Activated CD4-positive, alpha-beta T cell treated with anti-CD3 and anti-CD28 coated beads, Interleukin-2, amount 10 ng/mL, durations not matched to agents 7 days and 5 days (primary cell): Measurements from ENCODE around the gene PLD3. TPM values are rescaled to one million over a fixed set of nuclear protein-coding genes. Genes with fewer than 3 reads are reported as not detected.

ENCODE experiments used
- CTCF ChIA-PET: fragments of 350-600 bp; sonication (Branson Sonifier 250); formaldehyde crosslinking; loops from one replicate; lab custom pipeline; 2021; ENCODE audit warnings: antibody characterized with exemption; lab: Charles Lee
- POLR2A ChIA-PET: fragments of 350-600 bp; sonication (Branson Sonifier 250); formaldehyde crosslinking; loops from one replicate; lab custom pipeline; 2021; ENCODE audit warnings: antibody characterized with exemption; lab: Charles Lee
- DNase-seq: peaks from one replicate; pipeline ENCODE4 v3.0.0-alpha.2; 2020
- H3K27ac Mint-ChIP-seq: one replicate; pipeline ENCODE4 v1.8.0; 2021; ENCODE audit warnings: mild to moderate bottlenecking, moderate library complexity, mixed read lengths
- H3K27me3 Mint-ChIP-seq: one replicate; pipeline ENCODE4 v1.8.0; 2021; ENCODE audit warnings: mixed read lengths
- H3K36me3 Mint-ChIP-seq: one replicate; pipeline ENCODE4 v1.8.0; 2021; ENCODE audit warnings: low read depth, mixed read lengths
- H3K4me1 Mint-ChIP-seq: one replicate; pipeline ENCODE4 v1.8.0; 2021; ENCODE audit warnings: mixed read lengths
- H3K4me3 Mint-ChIP-seq: one replicate; pipeline ENCODE4 v1.8.0; 2021; ENCODE audit warnings: mild to moderate bottlenecking, moderate library complexity, mixed read lengths
- H3K9me3 Mint-ChIP-seq: one replicate; pipeline ENCODE4 v1.8.0; 2021; ENCODE audit warnings: mixed read lengths
- total RNA-seq, 2 experiments: library from RNA; stranded (reverse); gene quantifications; one replicate each; pipeline ENCODE4 v1.2.3, GENCODE V29; 2021

The PLD3 gene
- total RNA-seq, 2 experiments from 2014 or later: 70.8 to 73.7 TPM

DNA sequence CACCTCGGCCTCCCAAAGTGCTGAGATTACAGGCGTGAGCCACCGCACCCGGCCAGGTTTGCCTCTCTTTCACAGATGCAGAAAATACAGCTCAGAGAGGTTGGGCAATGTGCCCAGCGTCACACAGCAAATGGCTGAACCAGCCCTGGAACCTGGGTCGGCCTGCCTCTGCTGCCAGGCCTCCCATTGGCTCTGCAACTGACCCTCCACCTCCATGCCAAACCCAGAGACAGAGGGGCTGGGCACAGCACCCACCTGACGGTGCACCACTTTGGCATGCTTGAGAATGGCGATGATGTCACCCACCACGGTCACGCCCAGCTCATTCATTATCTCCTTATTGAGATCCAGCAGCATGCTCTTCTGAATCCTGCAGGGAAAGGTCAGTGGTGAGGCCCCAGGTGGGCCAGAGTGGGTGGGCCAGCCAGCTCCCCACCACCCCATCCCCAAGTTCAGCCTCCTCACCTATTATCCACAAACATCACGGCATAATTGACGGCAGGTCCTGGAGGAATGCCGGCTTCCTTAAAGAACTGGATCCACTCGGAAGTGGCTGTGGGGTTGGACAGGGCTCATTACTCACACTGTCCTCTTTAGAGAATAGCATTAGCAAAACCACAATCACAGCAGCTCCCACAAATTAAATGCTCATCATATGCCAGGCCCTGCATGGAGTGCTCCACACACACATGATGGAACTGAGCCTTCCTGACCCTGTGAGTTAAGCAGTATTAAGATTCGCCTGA lies 12.5 kb upstream of the PLD3 start:
- Mint-ChIP-seq H3K9me3 (no peaks in the 10 kb centered on the region), H3K4me1 (no peaks in the 10 kb centered on the region), H3K4me3 (no peak overlapping the region), H3K36me3 (peaks cover 24% of the 10 kb centered on the region), H3K27ac (no peak overlapping the region), H3K27me3 (no peaks in the 10 kb centered on the region)
- ChIA-PET CTCF (interaction anchor here (1.6 kb wide), 1 partner anchor 128 kb away, joined by 3 read pairs; no protein-coding TSS in a partner anchor), POLR2A (no interaction called here)
- no peak for DNase-seq

DNA sequence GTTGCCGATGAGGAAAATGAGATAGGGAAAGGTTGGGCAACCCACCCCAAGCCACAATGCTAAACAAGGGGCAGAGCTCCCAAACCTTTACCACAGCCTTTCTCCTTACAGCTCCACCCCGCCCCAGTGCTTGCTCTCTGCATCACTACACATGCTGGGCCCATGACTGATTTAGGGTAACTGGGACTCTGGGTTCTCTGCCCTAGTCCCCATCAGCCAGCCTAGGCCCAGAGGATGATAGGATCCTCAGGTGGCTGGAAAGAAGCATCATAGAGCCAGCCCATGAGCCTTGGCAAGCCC lies 11.9 kb upstream of the PLD3 start:
- Mint-ChIP-seq H3K27me3 (no peaks in the 10 kb centered on the region), H3K27ac (no peak overlapping the region), H3K9me3 (no peaks in the 10 kb centered on the region), H3K36me3 (peaks cover 22% of the 10 kb centered on the region), H3K4me1 (no peaks in the 10 kb centered on the region), H3K4me3 (no peak overlapping the region)
- POLR2A ChIA-PET: no interaction called here
- no peak for DNase-seq
- CTCF ChIA-PET: interaction anchor here (1.6 kb wide), 1 partner anchor 128 kb away, joined by 3 read pairs; no protein-coding TSS in a partner anchor

DNA sequence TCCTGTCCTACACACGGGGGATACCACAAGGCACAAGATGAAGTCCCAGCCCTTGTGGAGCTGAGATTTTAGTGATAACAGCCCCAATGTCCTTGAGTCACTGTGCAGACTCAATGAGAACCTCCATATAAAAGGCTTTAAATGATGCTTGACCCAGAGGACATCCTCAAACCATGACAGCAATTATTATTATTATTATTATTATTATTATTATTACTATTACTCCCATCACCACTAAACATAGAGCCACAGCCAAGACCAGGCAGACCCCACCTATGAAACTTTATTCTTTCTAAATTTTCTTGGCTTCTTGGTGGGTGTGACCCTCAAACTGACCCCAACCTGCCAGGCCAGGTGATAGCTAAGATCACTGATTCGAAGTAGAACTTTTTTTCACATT lies 11.4 kb upstream of the PLD3 start:
- H3K36me3 Mint-ChIP-seq: peaks cover 21% of the 10 kb centered on the region
- no peak overlapping the region for H3K27ac Mint-ChIP-seq
- no peaks in the 10 kb centered on the region for H3K9me3 Mint-ChIP-seq
- POLR2A ChIA-PET: no interaction called here
- H3K4me1 Mint-ChIP-seq: no peaks in the 10 kb centered on the region
- DNase-seq: no peak
- no peak overlapping the region for H3K4me3 Mint-ChIP-seq
- no peaks in the 10 kb centered on the region for H3K27me3 Mint-ChIP-seq
- CTCF ChIA-PET: interaction anchor here (1.6 kb wide), 1 partner anchor 127 kb away, joined by 3 read pairs; no protein-coding TSS in a partner anchor

DNA sequence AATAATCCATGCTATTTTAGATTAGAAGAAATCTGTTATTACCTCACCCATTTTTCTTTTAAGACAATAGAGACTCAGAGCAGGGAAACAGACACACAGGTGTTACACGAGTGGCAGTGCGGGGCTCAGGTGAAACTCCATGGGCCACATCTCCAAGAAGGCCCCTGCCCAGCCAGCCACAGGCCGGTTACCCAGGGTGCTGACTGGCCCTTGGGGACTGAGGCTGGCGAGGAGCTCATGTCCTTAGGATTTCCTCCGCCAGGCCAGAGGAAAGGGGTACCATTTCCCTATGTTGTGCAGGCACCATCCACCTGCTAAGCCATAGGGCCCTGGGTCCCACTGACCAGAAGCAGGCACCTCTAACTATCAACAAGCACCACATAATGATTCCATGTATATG lies 10.9 kb upstream of the PLD3 start:
- Mint-ChIP-seq H3K4me3 (no peak overlapping the region), H3K4me1 (no peaks in the 10 kb centered on the region), H3K9me3 (no peaks in the 10 kb centered on the region), H3K36me3 (peaks cover 19% of the 10 kb centered on the region), H3K27me3 (no peaks in the 10 kb centered on the region), H3K27ac (no peak overlapping the region)
- ChIA-PET POLR2A (no interaction called here), CTCF (interaction anchor here (1.3 to 1.6 kb wide), 2 partner anchors 32 to 127 kb away, joined by 3 read pairs; no protein-coding TSS in a partner anchor)
- DNase-seq: no peak

DNA sequence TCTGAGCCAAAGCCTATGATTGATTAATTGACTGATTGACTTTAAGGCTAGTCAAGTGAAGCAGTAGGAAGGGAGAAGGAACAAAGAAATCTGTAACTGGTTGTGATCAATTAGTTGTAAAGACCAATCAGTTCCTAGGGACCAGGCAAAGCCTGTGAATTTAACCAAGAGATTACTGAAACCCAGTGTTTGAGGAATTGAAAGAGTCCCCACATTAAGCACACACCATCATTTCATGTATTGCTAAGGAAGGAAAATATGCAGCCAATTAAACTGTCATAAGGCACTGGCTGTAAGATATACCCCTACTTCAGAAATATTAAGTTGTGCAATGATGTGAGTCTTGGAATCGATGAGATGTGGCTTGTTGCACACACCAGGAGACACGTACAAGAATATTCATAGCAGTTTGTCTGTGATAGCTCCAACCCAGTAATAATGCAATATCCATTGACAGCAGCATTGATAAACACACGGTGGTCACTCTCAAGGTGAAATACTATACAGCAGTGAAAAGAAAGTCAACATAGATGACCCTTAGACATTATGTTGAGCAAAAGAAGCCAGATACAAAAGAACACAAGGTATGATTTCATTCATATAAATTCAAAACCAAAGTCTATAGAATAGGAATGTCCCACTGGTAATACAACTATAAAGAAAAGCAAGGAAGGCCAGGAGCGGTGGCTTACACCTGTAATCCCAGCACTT lies 9.3 kb upstream of the PLD3 start:
- H3K36me3 Mint-ChIP-seq: peaks cover 9% of the 10 kb centered on the region
- no peaks in the 10 kb centered on the region for H3K9me3 Mint-ChIP-seq
- POLR2A ChIA-PET: no interaction called here
- CTCF ChIA-PET: interaction anchor here (0.6 to 1.3 kb wide), 3 partner anchors 34 to 1267 kb away, joined by 3 read pairs; no protein-coding TSS in a partner anchor
- H3K4me3 Mint-ChIP-seq: no peak overlapping the region
- no peak for DNase-seq
- peaks cover 4% of the 10 kb centered on the region for H3K4me1 Mint-ChIP-seq
- H3K27me3 Mint-ChIP-seq: no peaks in the 10 kb centered on the region
- no peak overlapping the region for H3K27ac Mint-ChIP-seq

DNA sequence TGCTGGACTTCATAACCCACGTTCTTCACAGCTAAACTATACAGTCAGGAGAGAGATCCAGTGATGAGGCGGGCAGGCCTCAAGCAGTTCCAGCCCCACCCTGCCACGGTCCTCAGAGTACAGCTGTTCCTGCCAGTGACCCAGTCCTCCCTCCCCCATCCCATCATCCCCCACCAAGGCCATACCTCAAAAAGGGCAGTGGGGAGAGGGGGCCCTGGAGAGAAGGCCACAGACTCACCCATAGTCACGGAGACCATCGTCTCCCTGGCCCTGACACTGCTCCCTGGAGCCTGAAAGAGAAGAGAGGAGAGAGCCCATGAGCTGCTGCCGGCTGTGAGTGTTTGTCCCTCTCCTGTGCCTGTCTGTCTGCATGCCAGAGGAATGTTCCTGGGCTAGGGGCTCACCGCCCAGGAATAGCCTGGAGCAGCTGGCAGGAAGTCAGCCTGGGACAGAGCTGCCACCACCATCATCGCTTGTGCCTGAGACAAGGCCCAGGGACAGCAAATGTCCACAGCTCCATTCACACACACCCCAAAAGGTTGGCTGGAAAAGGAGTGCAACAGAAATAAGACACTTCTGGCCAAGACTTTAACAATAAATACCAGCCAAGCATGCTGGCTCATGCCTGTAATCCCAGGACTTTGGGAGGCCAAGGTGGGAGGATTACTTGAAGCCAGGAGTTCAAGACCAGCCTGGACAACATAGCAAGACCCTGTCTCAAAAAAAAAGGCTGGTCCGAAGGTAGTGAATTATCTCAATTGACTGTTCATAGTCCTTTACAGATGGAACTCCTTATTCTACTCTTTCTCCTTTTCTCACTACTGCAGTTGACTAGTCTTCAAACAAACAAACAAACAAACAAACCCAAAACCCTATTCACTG lies 6.7 kb upstream of the PLD3 start:
- ChIA-PET POLR2A (no interaction called here), CTCF (interaction anchor here (0.6 to 1.8 kb wide), 2 partner anchors 11 to 135 kb away, joined by 3 to 6 read pairs; no protein-coding TSS in a partner anchor)
- Mint-ChIP-seq H3K4me1 (peaks cover 15% of the 10 kb centered on the region), H3K27ac (no peak overlapping the region), H3K36me3 (peaks cover 8% of the 10 kb centered on the region), H3K27me3 (no peaks in the 10 kb centered on the region), H3K9me3 (no peaks in the 10 kb centered on the region), H3K4me3 (no peak overlapping the region)
- no peak for DNase-seq

DNA sequence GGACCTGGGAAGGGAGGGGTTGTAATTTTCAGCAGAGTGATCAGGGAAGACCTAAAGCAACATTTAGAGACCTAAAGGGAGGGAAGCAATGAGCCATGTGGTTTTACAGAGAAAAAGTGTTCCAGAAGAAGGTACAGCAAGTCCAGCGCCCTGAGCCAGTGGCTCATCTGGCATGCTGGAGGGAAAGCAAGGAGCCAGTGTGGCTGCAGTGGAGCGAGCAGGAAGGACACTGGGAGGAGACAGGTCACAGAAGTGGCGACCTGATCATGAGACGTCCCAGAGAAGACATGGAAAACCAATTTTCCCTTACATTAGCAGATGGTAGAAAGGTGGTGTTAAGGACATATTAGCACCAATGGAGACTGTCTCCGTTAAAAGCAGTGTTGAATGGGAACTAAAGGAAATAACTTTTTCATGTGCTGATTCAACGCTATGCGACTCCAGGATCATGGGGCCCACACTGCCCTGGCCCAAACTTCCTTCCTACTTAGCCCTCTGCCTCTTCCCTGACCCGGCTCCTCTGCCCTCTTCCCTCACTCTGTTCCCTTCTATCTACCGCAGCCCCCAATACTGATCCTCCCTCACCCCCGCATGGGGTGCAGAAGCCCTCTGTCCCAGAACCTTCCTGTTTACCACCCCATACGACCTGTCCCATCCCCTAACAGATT lies 5.7 kb upstream of the PLD3 start:
- ChIA-PET CTCF (no interaction called here), POLR2A (no interaction called here)
- no peaks in the 10 kb centered on the region for H3K9me3 Mint-ChIP-seq
- H3K4me1 Mint-ChIP-seq: peaks cover 24% of the 10 kb centered on the region
- H3K27ac Mint-ChIP-seq: no peak overlapping the region
- no peak for DNase-seq
- H3K27me3 Mint-ChIP-seq: no peaks in the 10 kb centered on the region
- H3K4me3 Mint-ChIP-seq: no peak overlapping the region
- H3K36me3 Mint-ChIP-seq: peaks cover 8% of the 10 kb centered on the region

DNA sequence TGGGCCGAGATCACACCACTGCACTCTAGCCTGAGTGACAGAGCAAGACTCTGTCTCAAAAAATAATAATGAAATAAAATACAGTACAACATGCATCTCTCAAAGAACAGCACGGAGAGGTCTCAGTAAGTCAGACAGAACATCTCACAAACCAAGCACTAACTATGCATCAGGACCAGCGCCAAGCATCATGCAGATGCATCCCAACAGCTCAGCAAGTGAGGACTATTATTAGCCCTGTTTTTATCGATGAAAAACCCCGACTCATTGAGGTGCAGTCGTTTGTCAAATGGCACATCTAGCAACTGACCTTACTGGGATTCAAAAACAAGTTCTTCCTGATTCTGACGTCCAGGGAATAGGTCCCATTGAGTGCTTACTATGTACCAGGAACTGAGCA lies 4.1 kb upstream of the PLD3 start:
- no peak overlapping the region for H3K27ac Mint-ChIP-seq
- no peak overlapping the region for H3K4me3 Mint-ChIP-seq
- H3K9me3 Mint-ChIP-seq: no peaks in the 10 kb centered on the region
- ChIA-PET CTCF (no interaction called here), POLR2A (no interaction called here)
- peaks cover 32% of the 10 kb centered on the region for H3K4me1 Mint-ChIP-seq
- H3K27me3 Mint-ChIP-seq: no peaks in the 10 kb centered on the region
- peaks cover 5% of the 10 kb centered on the region for H3K36me3 Mint-ChIP-seq
- DNase-seq: no peak

DNA sequence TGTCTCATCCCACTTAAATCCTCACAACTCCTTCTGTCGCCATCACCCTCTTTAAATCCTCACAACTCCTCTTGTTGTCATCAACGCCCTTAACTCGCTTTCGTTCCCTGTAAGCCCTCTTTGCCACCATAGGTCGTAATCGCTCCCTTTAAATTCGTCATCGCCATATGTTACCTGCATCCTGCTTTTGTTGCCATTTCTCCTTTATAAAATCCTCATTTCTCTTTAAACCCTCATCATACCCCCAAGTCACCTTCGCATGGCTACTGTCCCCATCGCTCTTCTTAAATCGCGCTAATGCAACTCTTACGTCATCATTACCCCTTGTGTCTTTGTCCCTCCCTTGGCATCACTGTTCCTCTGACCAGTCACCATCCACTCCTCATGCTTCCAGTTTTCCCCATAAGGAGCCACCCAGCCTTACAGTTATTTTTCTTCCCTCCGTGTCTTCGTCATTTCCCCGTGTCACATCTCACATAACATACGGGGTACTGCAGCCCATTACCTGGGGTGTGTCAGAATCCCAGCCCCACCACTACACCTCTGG lies 539 bp downstream of the PLD3 start:
- H3K36me3 Mint-ChIP-seq: no peaks in the 10 kb centered on the region
- H3K4me3 Mint-ChIP-seq: peak overlapping the region; percentile 91
- H3K9me3 Mint-ChIP-seq: no peaks in the 10 kb centered on the region
- H3K27me3 Mint-ChIP-seq: no peaks in the 10 kb centered on the region
- ChIA-PET CTCF (interaction anchor here (0.6 to 1.2 kb wide), 4 partner anchors 17 to 89 kb away, joined by 3 to 4 read pairs (median 3); no protein-coding TSS in a partner anchor), POLR2A (interaction anchor here (0.6 to 0.7 kb wide), 2 partner anchors 227 to 1597 kb away, joined by 4 read pairs; no protein-coding TSS in a partner anchor)
- DNase-seq: peak; percentile 18
- peaks cover 41% of the 10 kb centered on the region for H3K4me1 Mint-ChIP-seq
- H3K27ac Mint-ChIP-seq: peak overlapping the region; percentile 93

DNA sequence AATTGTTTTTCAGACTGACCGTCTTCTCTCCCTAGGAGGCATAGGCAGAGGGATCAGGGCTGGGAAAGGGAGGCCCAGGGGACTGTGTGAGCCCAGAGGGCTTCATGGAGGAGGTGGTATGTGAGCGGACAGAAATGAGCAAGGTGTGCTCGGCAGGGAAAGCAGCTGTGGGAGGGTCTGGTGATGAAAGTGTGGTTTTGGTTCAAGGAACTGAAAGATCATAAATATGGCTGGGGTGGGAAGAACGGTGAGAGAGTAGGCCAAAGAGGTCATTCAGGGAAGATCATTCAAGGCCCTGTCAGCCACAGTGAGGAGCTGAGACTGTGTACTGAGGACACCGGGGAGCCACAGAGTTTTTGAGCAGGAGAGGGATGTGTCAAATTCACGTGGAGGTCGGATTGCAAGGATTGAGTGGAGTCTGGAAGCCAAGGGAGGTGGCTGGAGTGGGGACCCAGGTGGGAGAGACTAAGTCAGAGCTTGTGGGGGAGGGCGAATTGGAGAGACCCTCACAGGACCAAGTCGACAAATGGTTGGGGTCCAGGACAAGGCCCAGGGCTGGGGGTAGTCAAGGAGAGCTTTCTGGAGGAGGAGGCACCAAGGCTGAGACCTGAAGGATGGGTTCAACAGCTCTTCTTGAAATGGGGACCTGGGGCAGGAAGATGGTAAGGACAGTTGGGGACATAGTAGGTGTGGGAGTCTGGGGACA lies 7.6 kb downstream of the PLD3 start:
- ChIA-PET CTCF (interaction anchor here (0.5 kb wide), 1 partner anchor 847 kb away, joined by 5 read pairs; no protein-coding TSS in a partner anchor), POLR2A (no interaction called here)
- Mint-ChIP-seq H3K36me3 (no peaks in the 10 kb centered on the region), H3K27me3 (no peaks in the 10 kb centered on the region), H3K27ac (peak overlapping the region; percentile 14), H3K4me1 (peaks cover 14% of the 10 kb centered on the region), H3K9me3 (no peaks in the 10 kb centered on the region), H3K4me3 (no peak overlapping the region)
- no peak for DNase-seq

DNA sequence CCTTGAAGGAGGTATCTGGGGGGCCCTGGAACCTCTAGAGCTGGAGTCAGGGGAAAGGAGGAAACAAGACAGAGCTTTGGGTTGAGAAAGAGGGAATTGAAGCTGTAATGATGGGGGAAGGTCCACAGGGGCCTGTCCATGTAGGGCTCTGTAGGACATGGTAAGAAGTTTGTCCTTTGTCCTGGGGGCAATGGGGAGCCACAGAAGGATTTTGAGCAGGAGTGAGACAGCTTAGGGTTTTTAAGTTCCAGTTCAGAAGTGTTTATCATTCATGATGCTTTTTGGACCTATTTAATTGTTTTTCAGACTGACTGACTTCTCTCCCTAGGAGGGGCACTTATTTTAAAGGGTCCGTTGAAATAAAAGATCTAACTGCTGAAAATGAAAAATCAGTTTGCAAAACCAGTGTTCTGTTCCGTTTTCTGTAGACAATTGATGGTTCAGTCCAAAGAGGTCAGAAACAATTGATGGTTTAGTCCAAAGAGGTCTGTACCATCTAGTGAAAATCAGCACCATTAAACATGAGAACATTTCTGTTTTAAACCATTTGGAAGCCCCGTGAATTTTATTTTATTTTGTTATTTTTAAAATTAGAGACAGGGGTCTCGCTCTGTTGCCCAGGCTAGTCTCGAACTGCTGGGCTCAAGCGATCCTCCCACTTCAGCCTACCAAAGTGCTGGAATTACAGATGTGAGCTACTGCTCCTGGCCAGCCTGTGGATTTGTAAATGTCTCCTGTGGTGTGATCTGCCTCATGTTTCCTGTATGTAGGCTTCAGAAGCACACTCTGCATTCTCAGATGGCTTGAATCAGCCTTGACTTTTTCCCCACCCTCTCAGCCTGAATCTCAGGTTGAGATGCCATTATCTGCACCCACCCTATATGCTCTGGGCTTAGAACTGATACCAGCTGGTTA lies 8.4 kb downstream of the PLD3 start:
- H3K4me3 Mint-ChIP-seq: no peak overlapping the region
- no peaks in the 10 kb centered on the region for H3K9me3 Mint-ChIP-seq
- no peak overlapping the region for H3K27ac Mint-ChIP-seq
- ChIA-PET POLR2A (no interaction called here), CTCF (interaction anchor here (0.5 kb wide), 1 partner anchor 846 kb away, joined by 5 read pairs; no protein-coding TSS in a partner anchor)
- no peaks in the 10 kb centered on the region for H3K27me3 Mint-ChIP-seq
- no peak for DNase-seq
- H3K36me3 Mint-ChIP-seq: no peaks in the 10 kb centered on the region
- H3K4me1 Mint-ChIP-seq: peaks cover 9% of the 10 kb centered on the region
